ENCODE measurements around the gene GAS6. TPM values are rescaled to one million over a fixed set of nuclear protein-coding genes. Genes with fewer than 3 reads are reported as not detected.

Gene GAS6
- total RNA-seq, 4 donors from 2014 or later: 34.5 to 148 (median 79.7) TPM

GRCh38 chr13:113793718-113794085 lies 70.2 kb downstream of the GAS6 start:
- TF ChIP-seq, protein P1, sequence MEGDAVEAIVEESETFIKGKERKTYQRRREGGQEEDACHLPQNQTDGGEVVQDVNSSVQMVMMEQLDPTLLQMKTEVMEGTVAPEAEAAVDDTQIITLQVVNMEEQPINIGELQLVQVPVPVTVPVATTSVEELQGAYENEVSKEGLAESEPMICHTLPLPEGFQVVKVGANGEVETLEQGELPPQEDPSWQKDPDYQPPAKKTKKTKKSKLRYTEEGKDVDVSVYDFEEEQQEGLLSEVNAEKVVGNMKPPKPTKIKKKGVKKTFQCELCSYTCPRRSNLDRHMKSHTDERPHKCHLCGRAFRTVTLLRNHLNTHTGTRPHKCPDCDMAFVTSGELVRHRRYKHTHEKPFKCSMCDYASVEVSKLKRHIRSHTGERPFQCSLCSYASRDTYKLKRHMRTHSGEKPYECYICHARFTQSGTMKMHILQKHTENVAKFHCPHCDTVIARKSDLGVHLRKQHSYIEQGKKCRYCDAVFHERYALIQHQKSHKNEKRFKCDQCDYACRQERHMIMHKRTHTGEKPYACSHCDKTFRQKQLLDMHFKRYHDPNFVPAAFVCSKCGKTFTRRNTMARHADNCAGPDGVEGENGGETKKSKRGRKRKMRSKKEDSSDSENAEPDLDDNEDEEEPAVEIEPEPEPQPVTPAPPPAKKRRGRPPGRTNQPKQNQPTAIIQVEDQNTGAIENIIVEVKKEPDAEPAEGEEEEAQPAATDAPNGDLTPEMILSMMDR (IDR thresholded peaks at IDR 0.05; ENCODE audit: low read depth): no peak

DNA sequence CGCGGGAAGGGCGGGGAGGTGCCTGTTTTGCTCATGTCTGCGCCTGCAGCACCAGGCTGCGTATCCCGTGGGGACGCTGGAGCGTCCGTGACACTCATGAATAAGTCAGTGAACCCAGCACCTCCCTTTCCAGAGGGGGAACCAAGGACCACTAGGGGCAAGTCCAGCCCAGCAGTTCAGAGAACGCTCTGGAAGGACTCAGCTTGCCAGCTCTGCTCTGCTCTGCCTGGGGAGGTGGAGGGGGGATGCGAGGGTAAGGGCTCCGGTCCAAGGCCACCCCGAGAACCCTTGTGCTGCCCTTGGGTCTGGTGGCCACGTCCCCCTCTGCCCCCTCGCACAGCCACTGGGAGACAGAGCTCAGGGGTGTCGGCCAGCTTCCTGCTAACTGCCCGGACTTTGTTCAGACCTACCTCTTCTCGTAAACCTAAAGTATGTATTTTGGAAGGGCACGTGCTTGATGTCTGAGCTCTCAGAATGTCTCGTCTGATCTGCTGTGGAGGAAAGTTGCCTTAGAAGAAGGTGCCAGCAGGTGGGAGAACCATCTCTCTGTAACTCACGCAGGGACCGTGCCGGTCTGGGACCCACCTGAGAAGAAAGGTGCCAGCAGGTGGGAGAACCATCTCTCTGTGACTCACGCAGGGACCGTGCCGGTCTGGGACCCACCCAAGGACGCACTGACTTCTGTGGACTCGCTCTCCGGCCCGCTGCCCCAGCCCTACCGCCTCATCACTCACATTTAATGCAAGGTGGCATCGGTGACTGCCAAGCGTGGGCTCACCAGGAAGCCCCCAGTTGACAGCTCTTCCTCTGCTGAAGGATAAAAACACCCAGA lies 70.8 kb downstream of the GAS6 start:
- TF ChIP-seq, protein P1 (IDR thresholded peaks at IDR 0.05; ENCODE audit: low read depth): no peak

DNA sequence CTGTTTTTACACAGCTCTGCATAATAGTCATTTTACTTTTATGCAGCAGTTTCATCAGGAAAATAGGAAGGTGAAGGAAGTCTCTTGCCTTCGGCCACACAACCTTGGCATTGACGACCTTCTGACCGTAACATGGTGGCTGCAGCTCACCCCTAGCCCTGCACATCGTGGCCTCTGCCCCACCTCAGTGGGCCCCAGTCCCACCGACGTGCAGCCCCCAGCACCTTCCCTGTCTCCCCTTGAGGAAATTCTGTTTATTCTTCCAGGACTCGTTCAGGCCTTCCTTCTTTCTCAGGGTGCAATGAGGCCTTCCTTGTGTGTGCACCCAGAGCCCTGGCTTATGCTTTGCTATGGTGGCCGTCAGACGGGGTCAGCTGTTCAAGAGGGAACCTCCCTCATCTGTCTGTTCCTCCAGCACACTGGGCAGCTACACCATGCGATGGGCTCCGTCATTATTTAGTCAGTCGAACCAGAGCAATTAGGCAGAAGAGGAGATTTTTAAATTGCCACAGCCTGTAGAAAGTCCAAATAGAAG lies 71.6 kb downstream of the GAS6 start:
- TF ChIP-seq, protein P1 (IDR thresholded peaks at IDR 0.05; ENCODE audit: low read depth): no peak

DNA sequence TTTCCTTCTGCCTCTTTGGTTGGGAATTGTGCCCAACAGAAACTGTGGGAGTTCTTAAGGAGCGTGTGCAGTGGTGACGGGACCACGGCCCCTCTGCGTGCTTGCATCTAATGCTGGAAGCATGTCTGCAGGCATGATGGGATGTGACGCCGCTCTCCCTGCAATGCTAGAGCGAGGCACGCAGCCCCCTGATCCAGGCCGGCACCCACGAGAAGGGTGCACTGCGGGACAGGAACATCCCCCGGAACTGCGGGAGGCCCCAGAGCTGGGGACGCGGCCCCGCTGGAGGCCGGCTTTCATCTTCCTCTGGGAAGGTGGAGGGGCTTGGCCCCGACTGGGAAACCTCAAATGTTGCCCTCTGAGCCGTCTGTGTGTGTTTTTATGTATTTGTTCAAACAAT lies 72.1 kb downstream of the GAS6 start:
- TF ChIP-seq, protein P1 (IDR thresholded peaks at IDR 0.05; ENCODE audit: low read depth): no peak

- TF ChIP-seq, protein P1 (IDR thresholded peaks at IDR 0.05; ENCODE audit: low read depth): no peak
Measured at GRCh38 chr13:113791226-113791625, 72.7 kb downstream of the GAS6 start.

GRCh38 chr13:113789167-113789566 lies 74.7 kb downstream of the GAS6 start:
- TF ChIP-seq, protein P1 (IDR thresholded peaks at IDR 0.05; ENCODE audit: low read depth): no peak

DNA sequence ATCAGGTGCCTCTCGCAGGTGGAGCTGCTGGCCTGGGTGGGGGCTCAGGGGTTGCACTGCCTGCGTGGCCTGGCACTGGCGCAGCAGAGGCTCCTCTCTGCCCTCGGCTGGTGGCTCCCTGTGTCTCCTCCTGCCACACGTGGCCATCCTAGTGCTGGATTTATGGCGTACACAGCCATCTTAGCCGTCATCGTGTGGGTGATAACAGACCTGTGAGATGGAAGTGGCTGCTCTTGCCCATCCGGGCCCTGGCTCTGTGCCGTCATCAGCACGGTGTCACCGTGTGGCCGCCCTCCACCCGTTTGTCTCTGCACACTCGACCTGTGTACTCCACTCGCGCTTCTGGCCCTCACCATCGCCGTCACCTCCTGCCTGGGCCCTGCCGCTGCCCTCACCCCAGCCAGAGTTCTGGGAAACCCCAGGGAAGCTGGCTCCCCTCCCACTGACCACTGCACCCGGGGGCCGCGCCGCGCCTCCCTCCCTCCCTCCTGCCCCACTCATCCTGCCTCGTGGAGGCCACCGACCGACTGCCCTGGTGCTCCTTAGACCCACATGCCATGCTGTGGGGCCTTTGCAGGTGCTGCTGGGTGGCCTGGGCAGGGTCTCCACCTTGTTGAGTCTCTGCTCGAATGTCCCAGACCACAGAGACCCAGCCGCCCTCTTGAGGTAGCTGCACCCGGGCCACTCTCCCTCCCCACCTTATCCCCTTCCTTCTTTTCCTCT lies 75.3 kb downstream of the GAS6 start:
- TF ChIP-seq, protein P1 (IDR thresholded peaks at IDR 0.05; ENCODE audit: low read depth): no peak
